ENCODE data around the gene G3BP2.
A peak's percentile ranks its signal among the peaks of the same experiment; 100 is the strongest.

Gene G3BP2

GRCh38 chr4:75637176-75637575 lies 36.0 kb downstream of the G3BP2 start:
- DNase-seq, result no peak

- no peak for DNase-seq
Observed at GRCh38 chr4:75634951-75635350, 38.3 kb downstream of the G3BP2 start.

- no peak for DNase-seq
Observed at GRCh38 chr4:75634281-75634680, 38.9 kb downstream of the G3BP2 start.

- peak; percentile 24 for DNase-seq
Observed at GRCh38 chr4:75633846-75634245, 39.4 kb downstream of the G3BP2 start.

- no peak for DNase-seq
Observed at GRCh38 chr4:75630937-75631329, 42.3 kb downstream of the G3BP2 start.

GRCh38 chr4:75630174-75630936 lies 42.9 kb downstream of the G3BP2 start, which contains the start of gene CDKL2:
Gene CDKL2 (minus strand): TSS chr4:75630528. CDS start chr4:75625988, 4,540 bp downstream.
- no peak for DNase-seq

- DNase-seq, result no peak
Observed at GRCh38 chr4:75629239-75629638, 44.0 kb downstream of the G3BP2 start.

GRCh38 chr4:75623026-75623425 lies 50.2 kb downstream of the G3BP2 start:
- DNase-seq, result no peak

GRCh38 chr4:75621715-75622114 lies 51.5 kb downstream of the G3BP2 start:
- DNase-seq, result no peak

- no peak for DNase-seq
Observed at GRCh38 chr4:75612306-75612705, 60.9 kb downstream of the G3BP2 start.

GRCh38 chr4:75605928-75606327 lies 67.3 kb downstream of the G3BP2 start:
- DNase-seq, result no peak

- DNase-seq, result peak; percentile 52
Observed at GRCh38 chr4:75599647-75600046, 73.6 kb downstream of the G3BP2 start.

GRCh38 chr4:75598390-75598789 lies 74.8 kb downstream of the G3BP2 start:
- DNase-seq, result peak; percentile 61

GRCh38 chr4:75596061-75596460 lies 77.2 kb downstream of the G3BP2 start:
- no peak for DNase-seq

- no peak for DNase-seq
Observed at GRCh38 chr4:75593393-75593792, 79.8 kb downstream of the G3BP2 start.

Data from RPMI8226 (cell line).